Omental fat pad (tissue), 4 donors: ENCODE measurements around the gene RBM25. TPM values are rescaled to one million over a fixed set of nuclear protein-coding genes. Genes with fewer than 3 reads are reported as not detected.

Source experiments
- ATAC-seq: fragments of 150-250 bp; one replicate; pipeline ENCODE4 v1.9.1; 2016; ENCODE audit warnings: mild to moderate bottlenecking, moderate library complexity; ENCODE audit not compliant: low FRiP score
- DNase-seq: peaks from one replicate; pipeline ENCODE4 v3.0.0-alpha.2; 2019; ENCODE audit warnings: low spot score
- total RNA-seq, 4 donors: library from RNA; depleted of rRNA; stranded (reverse); fragments of >200 nt; gene quantifications; one replicate each; pipeline ENCODE4 v1.1.0, GENCODE V29; 2016
- TF ChIP-seq, protein P1 (sequence below), 3 donors: fragments of 450-650 bp; IDR thresholded peaks; one replicate each; pipeline ENCODE4 v1.5.1; 2016 to 2017; ENCODE audit warnings: antibody characterized with exemption in 3 of 3, mild to moderate bottlenecking in 3 of 3, moderate library complexity in 2 of 3

The RBM25 gene
- total RNA-seq, 4 donors from 2014 or later, result 46.6 to 99.9 (median 65.6) TPM

GRCh38 chr14:73146111-73146510 is 87.8 kb downstream of the RBM25 start:
- DNase-seq, result no peak
- TF ChIP-seq, protein P1, sequence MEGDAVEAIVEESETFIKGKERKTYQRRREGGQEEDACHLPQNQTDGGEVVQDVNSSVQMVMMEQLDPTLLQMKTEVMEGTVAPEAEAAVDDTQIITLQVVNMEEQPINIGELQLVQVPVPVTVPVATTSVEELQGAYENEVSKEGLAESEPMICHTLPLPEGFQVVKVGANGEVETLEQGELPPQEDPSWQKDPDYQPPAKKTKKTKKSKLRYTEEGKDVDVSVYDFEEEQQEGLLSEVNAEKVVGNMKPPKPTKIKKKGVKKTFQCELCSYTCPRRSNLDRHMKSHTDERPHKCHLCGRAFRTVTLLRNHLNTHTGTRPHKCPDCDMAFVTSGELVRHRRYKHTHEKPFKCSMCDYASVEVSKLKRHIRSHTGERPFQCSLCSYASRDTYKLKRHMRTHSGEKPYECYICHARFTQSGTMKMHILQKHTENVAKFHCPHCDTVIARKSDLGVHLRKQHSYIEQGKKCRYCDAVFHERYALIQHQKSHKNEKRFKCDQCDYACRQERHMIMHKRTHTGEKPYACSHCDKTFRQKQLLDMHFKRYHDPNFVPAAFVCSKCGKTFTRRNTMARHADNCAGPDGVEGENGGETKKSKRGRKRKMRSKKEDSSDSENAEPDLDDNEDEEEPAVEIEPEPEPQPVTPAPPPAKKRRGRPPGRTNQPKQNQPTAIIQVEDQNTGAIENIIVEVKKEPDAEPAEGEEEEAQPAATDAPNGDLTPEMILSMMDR (IDR thresholded peaks at IDR 0.05), result no peak
- ATAC-seq, result no peak

DNA sequence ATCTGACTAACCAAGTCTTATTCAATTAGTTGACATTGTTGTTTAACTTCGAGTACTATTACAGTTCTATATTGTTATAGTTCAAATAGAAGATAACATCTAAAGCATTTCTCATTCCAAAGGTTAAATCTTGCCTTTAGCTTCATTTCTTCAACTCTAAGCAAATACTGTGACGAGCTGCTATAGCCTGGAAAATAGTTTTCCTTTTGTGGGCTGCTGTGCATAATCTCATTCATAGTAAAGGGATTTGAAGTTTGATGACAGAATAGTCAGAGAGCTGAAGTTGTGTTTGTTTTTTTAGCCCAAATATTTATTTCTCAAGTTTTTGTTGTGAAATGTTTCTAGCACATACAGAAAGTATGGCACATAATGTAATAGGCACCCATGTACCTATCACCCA is 91.4 kb downstream of the RBM25 start:
- no peak for ATAC-seq
- no peak for DNase-seq
- TF ChIP-seq, protein P1 (IDR thresholded peaks at IDR 0.05), result no peak

DNA sequence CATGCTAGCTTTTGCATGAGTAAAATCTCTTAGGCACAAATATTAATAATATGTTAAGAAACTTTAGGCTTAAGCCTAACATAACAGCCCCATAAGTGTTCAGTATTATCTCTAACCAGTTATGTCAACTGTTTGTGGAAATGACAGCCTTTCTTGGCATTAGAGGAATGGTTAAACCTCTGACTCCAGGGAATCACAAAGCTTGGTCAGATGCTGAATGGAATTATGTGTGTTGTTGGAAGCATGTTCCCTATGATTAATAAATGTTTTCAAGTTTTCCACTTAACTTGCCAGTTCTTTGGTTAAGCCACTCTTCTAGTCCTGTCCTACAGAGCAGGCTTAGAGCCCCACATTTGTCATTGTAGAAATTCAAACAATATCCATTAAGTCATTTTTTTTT is 94.9 kb downstream of the RBM25 start:
- TF ChIP-seq, protein P1 (IDR thresholded peaks at IDR 0.05), result no peak

DNA sequence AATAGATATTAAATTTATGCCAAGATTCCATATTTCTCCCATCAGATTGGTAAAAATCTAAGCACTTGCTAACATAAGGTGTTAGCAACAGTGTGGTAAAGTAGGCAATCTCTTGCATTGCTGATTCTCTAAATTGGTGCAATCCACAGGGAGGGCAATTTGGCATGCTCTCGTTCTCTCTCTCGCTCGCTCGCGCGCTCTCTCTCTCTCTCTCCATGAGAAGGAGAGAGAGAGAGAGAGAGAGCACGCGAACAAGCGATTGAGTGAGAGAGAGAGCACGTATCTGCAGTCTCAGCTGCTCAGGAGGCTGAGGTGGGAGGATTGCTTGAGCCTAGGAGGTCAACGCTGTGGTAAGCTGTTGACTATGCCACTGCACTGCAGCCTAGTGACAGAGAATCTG is 103.9 kb downstream of the RBM25 start:
- TF ChIP-seq, protein P1 (IDR thresholded peaks at IDR 0.05), result no peak
- DNase-seq (no peak), ATAC-seq (no peak)

More for the DNA sequence above, 94.9 kb downstream of the RBM25 start:
- ATAC-seq (no peak), DNase-seq (no peak)

DNA sequence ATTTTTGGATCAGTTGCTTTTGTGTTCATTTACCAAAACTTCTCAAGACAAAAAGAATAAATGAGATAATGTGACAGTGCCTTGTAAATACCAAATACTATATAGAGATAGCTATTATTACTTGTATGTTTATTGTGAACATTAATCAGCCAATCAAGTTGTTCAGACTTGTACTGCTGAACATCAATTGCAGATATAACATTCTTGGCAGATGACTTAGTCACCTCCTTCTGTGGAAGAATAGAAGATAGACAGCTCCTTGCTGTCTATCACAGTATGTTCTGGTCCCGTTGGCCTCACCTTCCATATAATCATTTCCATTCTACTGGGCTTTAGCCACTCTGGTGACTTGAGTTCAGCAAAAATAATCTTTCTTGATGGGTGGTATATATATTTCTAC is 108.1 kb downstream of the RBM25 start:
- DNase-seq (no peak), ATAC-seq (no peak)
- TF ChIP-seq, protein P1 (IDR thresholded peaks at IDR 0.05), result no peak

DNA sequence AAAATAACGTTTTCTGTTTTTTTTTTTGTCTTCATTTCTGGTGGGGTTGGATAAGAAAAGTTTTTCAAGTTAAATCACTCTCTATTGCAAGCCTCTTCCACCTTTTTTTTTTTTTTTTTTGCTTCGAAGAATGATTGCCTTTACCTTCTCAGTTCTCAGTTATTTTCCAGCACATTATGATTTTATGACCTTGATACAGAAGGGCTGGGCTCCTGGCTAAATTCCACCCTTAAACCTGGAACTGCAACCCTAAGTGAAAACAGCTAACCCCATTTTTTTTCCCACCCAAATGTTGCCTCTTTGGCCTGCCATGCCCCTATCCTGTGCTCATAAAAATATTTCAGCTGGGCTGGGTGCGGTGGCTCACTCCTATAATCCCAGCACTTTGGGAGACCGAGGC is 109.4 kb downstream of the RBM25 start:
- ATAC-seq, result no peak

GRCh38 chr14:73168274-73168673 is 109.9 kb downstream of the RBM25 start:
- TF ChIP-seq, protein P1 (IDR thresholded peaks at IDR 0.05), result no peak
- DNase-seq, result no peak
- ATAC-seq, result no peak

More for the DNA sequence above, 109.4 kb downstream of the RBM25 start:
- TF ChIP-seq, protein P1 (IDR thresholded peaks at IDR 0.05), result no peak
- DNase-seq, result no peak
